Measurements from ENCODE around the gene BACH2.

Gene BACH2

DNA sequence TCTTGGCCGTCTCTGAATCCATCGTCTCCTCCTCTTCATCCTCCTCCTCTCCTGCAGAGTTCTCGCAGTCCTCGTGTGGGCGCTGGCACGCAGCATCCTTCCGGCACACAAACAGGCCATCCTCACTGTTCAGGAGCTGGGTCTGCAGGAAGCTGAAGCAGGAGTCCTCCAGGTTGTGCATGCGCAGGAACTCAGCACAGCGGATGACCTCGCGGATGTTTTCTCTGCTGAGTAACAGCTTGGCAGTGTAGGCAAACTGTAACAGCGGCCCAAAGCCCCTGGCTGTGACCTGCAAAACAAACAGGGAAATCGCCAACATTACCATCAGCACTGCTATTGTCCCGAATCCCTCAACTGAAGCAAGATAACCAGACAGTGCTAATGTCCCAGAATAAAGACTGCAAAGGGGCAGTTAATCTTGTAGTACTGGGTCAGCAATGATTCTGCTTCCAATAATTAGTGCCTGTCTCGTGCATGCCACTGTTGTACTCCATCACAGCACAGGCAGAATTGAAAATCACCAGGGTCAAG, 345.0 kb downstream of the BACH2 start:
- DNase-seq (ENCODE audit: low read depth in 2 of 3, low spot score in 2 of 3) = no peak

DNA sequence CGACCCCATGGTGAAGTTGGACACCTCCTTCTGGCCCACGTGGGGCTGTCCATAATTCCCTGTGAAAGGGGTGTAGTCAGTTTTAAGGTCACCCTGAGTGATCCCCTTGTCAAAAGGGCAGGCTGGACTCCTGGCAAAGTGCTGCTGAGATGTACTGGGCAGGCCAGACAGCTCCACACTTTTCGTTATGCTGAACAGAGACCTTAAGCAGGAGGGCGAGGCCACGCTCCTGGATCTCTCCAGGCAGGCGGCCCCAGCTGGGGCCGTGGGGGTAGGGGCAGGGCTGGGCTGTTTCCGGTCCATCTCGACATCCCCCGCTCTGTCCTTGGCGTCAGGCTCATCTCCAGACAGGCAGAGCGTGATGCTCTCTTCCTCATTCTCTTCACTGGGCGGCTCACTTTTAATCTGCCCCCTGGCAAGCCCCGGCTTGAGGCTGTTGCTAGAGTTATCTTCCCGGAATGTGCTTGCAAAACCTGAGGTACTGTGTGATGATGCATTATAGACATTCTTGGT, 345.7 kb downstream of the BACH2 start:
- DNase-seq (ENCODE audit: low read depth in 2 of 3, low spot score in 2 of 3) = no peak

DNA sequence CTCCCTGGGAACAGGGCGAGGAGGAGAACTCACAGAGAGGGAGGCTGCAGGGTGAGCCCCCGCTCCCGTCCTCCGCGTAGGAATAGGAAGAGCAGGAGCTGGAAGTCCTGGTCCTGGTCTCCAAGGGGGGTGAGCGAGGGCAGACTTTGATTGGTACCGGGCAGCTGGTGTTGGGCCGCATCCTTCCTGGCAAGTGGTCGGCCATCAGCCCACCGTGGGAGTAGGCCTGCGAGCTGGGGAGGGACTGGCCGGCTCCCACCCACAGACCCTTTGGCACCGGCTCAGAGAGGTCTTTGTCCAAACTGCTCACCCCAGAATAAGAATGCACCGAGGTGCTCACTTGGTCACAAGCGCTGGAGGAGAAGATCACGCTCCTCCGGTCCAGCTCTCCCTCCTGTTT, 346.2 kb downstream of the BACH2 start:
- no peak for DNase-seq (ENCODE audit: low read depth in 2 of 3, low spot score in 2 of 3)

DNA sequence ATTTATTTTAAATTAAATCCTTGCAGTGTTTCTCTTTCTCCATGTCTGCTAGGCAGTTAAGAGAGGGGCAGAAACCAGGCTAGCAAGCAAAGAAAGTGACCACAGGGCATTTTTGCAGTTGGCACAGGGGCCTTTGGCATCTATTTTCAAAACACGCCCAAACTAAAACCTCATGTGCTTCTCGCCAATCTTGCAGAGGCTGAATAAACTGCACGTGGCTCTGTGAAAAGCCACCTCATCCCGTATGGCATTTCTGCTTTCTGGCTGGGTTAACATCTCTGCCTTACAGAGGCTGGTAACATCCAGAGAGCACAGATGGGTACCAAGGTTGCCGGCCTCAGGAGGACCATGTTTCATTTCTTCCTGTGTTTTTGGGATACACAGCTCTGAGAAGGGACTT, 347.8 kb downstream of the BACH2 start:
- DNase-seq (ENCODE audit: low read depth in 2 of 3, low spot score in 2 of 3) = no peak

DNA sequence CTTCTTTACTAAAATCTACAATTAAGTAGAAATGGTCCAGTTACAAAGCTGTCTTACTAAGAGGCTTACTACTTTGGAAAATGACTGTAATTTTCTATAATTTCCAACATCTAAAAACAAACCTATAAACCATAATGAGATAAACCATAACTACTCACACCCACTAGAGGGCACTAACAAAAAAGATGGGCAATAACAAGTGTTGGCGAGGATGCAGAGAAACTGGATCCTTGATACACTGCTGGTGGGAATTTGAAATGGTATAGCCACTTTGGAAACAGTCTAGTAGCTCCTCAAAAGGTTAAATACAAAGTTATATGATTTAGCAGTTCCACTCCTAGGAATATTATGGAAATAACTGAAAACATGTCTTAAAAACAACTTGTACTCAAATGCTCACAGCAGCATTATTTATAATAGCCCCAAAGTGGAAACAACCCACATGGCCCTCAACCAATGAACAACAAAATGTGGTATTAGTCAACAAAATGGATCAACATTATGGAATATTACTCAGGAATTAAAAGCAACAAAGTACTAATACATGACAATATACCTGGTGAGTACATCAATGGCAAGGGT, 351.7 kb downstream of the BACH2 start:
- no peak for DNase-seq (ENCODE audit: low read depth in 2 of 3, low spot score in 2 of 3)

DNA sequence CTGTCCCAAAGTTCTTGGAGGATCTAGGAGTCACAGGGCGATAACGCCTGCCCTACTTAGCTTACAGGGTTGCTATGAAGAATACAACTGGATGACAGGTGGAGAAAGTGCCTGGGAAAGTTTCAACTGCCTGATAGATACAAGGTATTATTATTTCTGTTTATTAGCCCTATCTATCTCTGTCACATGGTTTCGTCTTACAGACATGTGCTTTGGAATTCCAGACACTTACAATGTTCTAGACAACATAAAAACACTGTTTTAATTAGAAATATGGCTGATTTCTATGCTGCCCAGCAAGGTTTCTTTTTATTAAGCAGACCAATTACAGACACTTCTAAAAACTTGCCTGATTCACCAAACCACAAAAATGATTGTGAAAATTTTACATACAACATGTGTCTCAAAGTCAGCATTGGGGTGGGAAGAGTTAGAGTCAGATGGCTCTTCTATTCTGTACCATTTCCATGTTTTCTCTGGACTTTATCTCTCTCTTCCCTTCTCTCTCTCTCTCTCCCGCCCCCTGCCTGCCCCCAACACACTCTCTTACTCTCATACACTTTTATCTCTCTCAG, 352.4 kb downstream of the BACH2 start:
- no peak for DNase-seq (ENCODE audit: low read depth in 2 of 3, low spot score in 2 of 3)

DNA sequence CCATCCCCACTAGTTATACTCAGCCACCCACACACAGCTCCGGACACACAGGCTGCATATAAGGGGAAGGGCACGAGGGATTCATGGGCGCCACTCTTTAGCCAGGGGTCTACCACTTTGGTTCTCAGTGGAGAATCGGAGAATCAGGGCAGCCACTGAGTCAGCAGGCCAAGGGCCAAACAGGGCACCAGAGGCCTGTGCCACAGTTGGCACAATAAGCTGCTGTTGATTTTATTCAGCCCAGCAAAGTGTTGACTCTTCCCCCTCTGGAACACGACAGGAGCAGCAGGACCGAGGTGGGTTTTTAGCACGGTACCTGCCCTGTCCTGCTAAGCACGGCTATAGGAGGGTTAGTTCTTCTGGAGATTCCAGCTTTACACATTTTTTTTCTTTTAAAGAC, 354.0 kb downstream of the BACH2 start:
- no peak for DNase-seq (ENCODE audit: low read depth in 2 of 3, low spot score in 2 of 3)

DNA sequence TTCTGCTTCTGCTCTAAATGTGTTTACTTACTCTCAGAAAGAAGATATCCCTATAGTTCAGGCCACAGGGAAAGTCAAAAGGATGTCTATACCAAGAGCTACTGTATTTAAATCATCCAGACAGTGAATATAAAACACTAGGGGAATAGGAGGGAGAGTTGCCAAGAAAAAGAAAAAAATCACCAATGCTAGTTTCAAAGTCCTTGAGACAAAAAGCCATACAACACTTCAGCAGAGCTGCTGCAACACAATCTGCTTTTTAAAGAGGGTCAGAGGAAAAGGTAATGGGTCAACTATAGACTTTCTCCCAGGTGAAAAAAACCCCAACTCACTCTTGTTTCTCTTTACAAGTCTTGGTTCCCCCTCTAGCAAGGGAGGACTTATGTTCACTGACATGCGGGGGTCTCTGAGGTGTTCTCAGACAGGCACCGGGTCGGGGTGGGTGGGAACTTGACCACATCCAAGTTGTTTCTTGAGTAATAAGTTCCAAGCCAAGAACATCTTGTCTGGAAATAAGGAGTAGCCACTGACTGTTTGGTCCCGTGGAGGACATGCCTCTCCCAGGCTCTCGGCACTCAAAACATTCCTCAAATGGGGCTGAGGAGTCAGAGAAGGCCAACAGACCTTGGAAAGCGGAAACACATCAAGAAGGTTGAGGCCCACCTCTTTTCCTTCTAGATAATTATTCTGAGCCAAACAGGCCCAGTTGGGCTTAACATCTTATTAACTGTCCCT, 354.7 kb downstream of the BACH2 start:
- DNase-seq (ENCODE audit: low read depth in 2 of 3, low spot score in 2 of 3) = no peak

DNA sequence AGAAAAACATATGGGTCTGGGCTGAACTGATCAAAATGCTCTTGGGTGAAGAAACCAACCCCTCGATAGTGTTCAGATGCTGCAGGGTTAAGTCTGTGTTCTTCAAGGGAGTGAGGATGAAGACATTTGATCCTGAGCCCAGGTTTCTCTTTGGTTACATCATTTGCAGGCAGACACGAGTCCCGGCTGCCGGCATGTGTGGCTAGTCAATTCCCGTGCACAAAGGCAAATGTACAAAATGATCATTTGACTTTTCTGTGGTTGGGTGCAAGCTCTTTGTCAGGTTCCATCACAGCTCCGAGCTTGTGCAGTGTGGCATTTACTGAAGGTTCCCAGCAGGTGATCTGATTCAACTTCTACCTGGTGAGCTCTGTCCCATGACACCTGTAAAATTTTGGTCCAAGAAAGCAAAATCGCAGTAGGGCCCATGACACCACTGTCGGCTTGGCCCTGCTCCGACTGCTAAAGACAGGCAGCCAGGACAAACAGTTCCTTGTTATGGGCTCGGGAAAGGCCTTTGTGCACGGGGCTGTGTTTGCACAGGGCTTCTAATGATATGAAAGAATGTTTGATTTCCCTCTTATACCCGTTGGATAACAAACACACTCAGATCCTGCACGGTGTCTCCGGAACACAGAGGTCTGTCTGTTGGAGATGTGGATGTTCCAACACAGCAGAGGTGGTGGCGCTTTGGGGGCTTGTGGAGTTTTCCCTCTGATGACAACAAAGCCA, 355.4 kb downstream of the BACH2 start:
- no peak for DNase-seq (ENCODE audit: low read depth in 2 of 3, low spot score in 2 of 3)

DNA sequence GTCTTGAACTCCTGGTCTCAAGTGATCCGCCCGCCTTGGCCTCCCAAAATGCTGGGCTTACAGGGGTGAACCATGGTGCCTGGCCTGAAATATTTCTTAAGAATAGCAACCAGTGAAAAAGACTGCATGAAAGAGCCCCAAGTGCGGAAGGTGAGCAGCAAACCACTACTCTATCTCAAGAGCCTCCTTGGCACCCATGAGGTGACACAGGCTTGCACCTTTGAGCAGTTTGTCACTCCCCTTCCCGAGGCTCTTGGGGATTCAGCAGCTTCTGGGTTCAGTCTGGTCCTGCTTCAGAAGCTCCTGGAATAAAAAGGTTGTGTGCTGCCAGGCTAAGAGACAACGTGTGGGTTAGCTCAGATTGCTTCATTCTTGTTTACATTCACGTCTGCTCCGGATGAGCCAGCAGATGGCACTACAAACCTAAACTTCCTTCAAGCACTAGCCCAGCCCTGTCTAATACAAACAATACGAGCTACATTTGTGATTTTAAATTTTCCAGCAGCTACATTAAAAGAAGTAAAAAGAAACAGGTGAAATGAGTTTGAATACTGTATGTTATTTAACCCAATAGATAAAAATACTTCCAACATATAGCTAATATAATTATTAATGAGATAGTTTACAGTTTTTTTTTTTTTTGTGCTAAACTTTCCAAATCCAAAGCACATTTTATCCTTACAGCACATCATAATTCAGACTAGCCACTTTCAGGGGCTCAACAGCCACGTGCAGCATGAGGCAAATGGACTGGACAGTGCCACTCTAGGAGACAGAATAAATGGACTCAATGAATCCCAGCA, 356.2 kb downstream of the BACH2 start:
- DNase-seq (ENCODE audit: low read depth in 2 of 3, low spot score in 2 of 3) = no peak

DNA sequence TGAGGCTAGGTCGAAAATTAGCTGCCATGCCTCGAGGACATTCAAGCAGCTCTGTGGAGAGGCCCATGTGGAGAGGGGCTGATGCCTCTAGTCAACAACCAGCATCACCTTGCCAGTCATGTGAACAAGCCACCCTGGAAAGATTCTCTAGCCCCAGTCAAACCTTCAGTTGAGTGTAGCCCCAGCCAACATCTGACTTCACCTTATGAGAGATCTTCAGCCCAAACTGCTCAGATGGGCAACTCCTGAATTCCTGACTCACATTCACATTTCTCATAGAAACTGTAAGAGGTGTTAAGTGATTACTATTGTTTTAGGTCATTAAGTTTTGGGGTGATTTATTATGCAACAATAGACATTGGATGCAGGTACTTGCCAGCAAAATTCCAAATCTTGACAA, 357.5 kb downstream of the BACH2 start:
- DNase-seq (ENCODE audit: low read depth in 2 of 3, low spot score in 2 of 3) = no peak

DNA sequence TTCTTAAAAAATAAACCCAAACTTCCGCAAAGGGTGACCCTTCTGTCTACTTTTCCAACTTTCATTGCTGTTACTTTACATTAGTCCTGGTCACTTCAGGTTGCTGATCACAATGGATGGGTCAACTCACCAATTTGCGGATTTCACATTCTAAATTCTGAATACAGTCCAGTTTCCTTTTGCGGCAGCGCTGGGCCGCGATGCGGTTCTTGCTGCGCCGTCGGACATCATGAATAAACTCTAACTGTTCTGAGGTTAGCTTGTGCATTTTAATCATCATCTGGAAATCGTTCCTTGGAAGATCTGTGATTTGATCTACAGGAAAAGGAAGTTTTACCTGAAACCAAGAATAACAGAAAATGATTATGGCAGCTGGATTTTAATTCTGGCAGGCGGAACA, 358.6 kb downstream of the BACH2 start:
- DNase-seq (ENCODE audit: low read depth in 2 of 3, low spot score in 2 of 3) = no peak

DNA sequence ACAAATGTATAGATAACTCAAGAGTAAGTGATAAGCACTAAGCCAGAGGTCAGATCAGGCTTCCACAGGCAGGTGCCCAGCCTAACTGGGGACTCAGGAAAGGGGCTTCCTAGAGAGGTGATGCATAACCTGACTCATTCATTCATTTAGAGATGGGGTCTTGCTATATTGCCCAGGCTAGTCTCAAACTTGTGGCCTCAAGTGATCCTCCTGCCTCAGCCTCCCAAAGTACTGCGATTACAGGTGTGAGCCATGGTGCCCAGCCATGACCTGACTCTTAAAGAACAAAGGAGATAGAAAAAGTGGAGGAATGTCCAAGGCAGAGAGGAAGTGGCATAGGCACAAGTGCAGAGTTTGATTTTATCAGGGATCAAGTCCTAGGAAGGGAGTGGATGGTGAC, 360.5 kb downstream of the BACH2 start:
- DNase-seq (ENCODE audit: low read depth in 2 of 3, low spot score in 2 of 3) = no peak

DNA sequence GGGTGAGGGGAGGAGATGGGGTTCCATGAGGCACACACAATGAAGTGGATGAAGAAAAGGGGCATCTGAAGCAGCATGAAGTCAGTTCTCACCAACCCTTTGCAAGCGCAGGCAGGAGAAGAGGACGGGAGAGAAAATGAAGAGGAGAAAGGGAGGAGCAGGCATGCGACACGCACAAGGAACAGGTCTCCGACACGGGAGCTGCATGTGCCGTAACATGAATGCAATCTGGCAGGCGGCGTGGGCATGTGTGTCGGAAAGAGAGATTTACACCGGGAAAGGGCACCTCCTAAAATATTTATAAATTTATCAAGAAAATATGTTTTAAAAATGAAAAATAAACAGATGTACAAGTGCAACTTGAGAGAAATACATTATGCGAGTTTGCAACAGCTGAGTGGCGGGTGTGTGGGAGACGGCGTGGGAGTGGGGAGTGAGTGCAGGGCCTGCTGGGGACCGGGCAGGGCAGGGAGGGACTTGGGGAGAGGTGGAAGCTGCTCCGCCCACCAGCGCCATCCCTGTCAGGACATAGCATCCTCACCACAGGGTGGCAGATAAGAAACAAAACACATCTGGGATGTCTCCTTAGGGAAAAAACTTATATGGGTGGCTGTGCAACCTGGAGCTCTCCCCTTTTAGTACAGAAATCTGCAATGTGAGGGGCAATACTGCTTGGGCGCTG, 361.8 kb downstream of the BACH2 start:
- no peak for DNase-seq (ENCODE audit: low read depth in 2 of 3, low spot score in 2 of 3)

DNA sequence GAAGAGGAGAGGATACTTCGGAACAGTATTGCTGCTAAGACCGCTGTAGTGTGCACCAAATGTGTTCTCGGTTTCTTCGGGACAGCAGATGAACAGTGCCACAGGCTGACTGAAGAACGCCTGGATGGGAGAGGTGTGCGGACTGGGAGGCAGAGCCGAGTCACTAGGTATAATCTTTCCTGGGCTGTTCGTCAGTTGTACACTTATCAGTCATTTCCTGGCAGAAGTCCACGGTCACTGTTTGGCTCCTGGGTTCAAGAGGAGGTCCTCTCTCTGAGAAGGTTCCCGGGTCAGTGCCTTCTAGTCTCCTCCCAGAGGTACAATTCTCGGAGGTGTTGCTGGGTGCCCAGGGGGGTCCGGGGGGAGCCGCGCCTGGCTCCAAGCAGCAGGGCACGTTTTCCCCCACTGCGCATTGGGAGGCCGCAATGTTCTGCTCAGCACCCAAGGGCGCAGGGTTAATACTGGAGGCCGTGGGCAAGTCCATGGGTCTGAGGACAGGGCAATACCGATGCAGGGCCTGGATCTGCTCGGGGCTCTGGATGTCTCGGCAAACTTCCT, 364.3 kb downstream of the BACH2 start:
- no peak for DNase-seq (ENCODE audit: low read depth in 2 of 3, low spot score in 2 of 3)

DNA sequence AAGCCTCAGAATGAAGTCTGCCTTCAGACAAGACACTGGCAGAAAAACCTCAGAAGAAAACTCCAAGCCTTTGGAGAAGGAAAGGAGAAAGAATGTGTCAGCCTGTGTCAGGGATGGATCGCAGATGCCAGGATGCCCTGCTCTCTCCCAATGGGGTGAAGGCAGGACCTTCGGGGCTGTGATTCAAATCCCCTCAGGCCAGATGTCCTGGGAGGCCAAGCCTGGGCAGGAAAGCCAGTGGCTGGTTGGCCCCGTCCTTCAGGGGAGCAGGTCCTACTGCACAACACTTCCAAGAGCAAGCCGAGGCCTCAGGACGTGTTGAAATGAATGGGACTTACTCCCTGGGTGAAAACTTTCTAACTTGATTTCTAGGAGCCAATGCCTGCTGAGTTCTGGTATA, 365.9 kb downstream of the BACH2 start:
- no peak for DNase-seq (ENCODE audit: low read depth in 2 of 3, low spot score in 2 of 3)

DNA sequence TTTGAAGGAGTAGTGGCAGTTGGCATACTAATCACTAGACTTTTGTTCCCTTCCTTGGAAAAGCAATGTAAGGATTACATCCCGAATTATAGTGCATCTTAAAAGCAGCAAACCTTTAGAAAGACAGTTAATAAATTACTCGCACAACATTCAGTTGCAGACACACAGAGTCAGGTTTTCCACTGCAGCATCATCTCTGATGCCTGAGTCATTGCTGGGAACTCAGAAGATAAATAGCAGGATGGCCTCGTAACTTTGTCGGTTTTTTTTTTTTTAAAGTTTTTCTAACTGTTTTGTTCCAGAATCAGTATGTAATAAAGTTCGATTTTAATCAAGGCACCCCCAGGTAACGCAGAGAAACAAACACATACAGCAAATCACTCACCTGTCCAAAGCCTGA, 368.0 kb downstream of the BACH2 start:
- DNase-seq (ENCODE audit: low read depth in 2 of 3, low spot score in 2 of 3) = no peak

DNA sequence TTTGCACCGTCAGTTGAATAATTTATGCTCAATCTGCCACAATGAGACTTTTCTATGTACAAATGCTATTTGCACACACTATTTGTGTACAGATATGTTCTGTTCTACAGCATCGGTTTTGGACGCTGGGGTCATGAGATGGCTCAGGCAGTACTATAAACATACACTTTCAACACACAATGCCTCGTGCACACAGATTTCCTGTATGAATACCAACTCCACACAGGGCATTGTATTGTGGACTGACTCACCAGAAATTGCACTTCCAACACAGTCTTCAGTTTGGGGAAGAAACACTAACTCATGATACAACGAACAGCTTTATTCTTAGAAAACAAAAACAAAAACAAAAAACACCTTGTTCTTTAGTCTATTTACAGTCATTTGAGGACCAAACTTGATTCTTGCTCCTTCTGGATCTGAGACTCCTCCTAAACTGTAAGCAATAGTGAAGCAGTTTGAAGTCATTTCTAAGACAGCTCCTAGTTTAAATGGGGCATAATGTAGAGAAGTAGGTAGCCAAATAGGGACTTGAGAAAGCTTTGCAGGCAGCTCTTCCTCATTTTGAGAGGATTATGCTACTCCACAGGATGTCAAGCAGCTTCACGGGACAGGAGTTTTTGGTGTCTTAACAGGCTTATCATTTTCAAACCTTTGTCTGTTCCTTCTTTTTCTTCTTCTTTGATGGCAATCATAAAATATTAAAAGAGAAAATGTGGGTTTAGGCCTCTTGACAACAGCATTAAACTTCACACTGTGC, 368.7 kb downstream of the BACH2 start:
- no peak for DNase-seq (ENCODE audit: low read depth in 2 of 3, low spot score in 2 of 3)

DNA sequence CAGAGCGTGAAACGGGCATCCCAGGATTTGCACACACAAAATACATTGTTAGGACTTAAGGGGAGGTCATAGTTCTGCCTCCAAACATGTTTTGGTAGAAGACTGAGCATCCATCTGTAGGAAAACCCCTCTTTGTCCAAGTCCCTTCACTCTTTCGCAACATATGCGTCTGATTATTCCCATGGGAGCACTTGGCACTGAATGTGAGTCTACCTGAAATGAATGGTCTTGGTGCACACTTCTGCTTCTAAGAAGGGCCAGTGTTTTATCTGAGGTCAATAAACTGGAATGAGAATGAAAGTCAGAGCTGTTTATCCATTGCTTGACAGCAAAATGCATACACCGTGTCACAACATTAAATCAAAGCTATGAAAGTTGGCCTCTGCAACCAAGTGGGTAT, 369.4 kb downstream of the BACH2 start:
- DNase-seq (ENCODE audit: low read depth in 2 of 3, low spot score in 2 of 3) = no peak
